ENCODE measurements around the gene EMX1.

DNA sequence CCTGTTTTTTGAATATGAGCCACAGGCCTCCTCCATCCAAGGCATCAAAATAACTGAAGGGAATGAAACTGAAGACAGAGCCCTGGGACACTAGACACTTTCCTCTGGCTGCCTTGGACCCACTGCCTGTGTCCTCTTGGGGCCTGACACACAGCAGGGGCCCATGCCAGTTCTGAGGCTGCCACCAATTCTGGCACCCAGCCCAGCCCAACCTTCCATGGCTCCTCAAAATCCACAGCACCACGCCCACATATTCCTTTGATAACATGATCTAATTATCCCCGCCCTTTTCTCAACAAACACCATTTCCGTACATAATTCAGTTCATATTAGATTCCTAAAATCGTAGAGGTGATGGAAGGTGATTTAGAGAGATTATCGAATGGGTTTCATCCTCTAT lies 64.2 kb downstream of the EMX1 start:
- TF ChIP-seq POLR2A (IDR thresholded peaks at IDR 0.05) = no peak
- TF ChIP-seq, protein P1, sequence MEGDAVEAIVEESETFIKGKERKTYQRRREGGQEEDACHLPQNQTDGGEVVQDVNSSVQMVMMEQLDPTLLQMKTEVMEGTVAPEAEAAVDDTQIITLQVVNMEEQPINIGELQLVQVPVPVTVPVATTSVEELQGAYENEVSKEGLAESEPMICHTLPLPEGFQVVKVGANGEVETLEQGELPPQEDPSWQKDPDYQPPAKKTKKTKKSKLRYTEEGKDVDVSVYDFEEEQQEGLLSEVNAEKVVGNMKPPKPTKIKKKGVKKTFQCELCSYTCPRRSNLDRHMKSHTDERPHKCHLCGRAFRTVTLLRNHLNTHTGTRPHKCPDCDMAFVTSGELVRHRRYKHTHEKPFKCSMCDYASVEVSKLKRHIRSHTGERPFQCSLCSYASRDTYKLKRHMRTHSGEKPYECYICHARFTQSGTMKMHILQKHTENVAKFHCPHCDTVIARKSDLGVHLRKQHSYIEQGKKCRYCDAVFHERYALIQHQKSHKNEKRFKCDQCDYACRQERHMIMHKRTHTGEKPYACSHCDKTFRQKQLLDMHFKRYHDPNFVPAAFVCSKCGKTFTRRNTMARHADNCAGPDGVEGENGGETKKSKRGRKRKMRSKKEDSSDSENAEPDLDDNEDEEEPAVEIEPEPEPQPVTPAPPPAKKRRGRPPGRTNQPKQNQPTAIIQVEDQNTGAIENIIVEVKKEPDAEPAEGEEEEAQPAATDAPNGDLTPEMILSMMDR (IDR thresholded peaks at IDR 0.05) = no peak

Measured in esophagus squamous epithelium (tissue), 4 donors.